M059J (cell line): ENCODE results near the gene SOWAHC. TPM values are rescaled to one million over a fixed set of nuclear protein-coding genes. Genes with fewer than 3 reads are reported as not detected.

ENCODE experiments used
- DNase-seq: peaks from one replicate; pipeline ENCODE4 v3.0.0-alpha.2; 2012; ENCODE audit warnings: low read depth
- total RNA-seq: library from RNA; depleted of rRNA; stranded (reverse); fragments of >200 nt; shearing (Covaris generic); gene quantifications from 2 replicates; pipeline ENCODE4 v1.2.3, GENCODE V29; 2014; rRNA removed

The SOWAHC gene
- total RNA-seq, 1 experiment from 2014 or later = 11.4 TPM

DNA sequence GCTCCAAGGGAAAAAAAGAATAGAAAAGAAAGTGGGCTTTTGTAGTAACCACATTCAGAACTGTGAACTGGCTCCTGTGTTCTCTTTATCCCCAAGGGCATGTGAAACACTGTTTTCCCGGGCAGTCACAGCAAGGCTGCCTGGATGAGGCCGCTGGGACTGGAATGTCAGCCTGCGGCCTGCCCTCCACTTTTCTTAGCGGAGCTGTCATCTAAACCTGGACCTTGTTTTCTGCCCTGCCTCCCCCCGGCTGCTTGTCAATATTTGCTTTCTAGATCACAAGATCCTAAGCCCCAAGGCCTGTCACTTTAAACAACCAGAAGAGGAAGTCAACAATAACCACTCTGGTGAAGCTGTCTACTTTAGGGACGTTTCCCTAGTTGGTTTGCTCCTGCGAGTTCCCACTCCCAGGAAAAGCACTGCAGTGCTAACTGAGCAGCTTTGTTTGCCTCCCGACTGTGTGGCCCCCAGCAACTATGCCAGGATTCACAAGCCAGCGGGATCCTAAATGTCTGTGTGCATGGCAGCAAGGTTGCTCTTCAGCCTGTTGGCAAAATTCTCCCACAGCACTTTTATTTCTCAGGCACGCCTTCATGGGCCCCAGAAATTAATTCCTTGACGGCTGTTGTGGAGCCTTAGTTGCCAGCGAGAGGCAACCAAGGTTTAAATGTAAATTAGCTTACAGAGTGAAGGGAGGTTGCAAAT is 30.6 kb downstream of the SOWAHC start:
- peak; percentile 61 for DNase-seq

- DNase-seq = no peak
These were observed 31.4 kb downstream of the SOWAHC start for GRCh38 chr2:109645412-109646184.

DNA sequence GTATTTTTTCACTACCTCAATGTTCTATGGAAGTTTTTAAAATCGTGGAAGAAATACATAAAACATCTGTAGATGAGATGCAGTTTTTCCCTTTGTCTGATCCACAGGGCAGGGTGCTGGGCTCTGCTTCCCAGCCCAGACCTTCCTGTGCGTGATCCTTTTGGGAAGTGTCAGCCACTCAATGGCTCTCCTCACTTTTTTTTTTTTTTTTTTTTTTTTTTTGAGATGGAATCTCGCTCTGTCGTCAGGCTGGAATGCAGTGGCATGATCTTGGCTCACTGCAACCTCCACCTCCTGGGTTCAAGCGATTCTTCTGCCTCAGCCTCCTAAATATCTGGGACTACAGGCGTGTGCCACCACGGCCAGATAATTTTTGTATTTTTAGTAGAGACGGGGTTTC is 32.8 kb downstream of the SOWAHC start:
- DNase-seq = peak; percentile 25

- DNase-seq = peak; percentile 61
These were observed 33.5 kb downstream of the SOWAHC start for GRCh38 chr2:109647636-109648035.

DNA sequence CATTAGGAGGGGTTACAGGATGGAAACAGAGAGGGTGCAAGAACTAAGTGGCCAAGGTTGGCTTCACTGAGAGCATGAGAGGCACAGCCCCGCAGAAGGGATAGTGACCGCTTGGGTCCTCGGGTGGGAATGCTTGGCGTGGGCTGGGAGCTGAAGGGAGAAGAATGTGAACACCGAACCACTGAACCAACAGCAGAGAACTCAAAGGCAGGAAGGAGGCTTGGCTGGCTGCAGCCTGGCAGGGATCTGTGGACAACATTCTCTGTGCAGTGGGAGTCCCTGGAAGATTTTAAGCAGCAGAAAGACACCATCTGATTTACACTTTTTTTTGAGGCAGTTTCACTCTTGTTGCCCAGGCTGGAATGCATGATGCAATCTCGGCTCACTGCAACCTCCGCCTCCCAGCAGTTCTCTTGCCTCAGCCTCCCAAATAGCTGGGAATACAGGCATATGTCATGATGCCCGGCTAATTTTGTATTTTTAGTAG is 33.9 kb downstream of the SOWAHC start:
- peak; percentile 19 for DNase-seq

DNA sequence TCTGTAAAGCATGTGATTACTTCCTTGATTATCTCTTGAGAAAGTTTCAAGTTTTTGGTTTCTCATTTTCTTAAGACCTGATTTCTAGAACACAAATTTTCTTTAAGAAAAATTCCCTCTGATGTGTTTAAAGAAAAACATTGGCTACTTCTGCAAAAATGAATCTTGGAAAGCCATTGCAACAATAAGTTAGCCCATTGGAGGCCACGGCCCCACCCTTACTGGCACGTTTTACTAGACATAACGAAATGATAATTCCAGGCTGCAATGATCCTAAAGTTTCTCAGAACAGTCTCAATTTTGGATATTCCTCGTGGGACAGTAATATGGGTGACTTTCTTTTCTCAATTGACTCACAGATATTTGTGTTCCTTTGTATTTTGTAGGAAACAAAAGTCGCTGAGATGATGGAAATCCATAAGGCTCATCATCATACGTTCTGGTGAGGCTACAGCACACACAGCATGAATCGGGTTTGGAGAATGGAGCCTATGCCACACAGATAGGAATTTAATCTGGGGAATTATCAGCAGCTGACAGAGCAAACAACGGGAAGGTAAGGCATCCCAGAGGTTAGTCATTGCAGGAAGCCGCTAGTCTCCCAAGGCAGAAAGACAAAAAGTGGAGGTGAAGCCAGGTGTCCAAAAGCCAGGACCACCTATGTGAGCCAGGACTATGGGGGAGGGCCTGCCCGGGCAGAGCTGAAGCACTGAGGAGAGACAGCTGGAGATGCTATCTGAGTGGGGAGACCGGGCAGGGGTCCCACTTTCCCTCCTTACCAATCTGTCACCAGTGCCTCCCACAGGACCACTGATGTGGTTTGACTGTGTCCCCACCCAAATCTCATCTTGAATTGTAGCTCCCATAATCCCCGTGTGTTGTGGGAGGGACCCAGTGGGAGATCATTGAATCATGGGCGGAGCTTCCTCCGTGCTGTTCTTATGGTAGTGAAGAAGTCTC is 35.9 kb downstream of the SOWAHC start:
- DNase-seq = no peak

DNA sequence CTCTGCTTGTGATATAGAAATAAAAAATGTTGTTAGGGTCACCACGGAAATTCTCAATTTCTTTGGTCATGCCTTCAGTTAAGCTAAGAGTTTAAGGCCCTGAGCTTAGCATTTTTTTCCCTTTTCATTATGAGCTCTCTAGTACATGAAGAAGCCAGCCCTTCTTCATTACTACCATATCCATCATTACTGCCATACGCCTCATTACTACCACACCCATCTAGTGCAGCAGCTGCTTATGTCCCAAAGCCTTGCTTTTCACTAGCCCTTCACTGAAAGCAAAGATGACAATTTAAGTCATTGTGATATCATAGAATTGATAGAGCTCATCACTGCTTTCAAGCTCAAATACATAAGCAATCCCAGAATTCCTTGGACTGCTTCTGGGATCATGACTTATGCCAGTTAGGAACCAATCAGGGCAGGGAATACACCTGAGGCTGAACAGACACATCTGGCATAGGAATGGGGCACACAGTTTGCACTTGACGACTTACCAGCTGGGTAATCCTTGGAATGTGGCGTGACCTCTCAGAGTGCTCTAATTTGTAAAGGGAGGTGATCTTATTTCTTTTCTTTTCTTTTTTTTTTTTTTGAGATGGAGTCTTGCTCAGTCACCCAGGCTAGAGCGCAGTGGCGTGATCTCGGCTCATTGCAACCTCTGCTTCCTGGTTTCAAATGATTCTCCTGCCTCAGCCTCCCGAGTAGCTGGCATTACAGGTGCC is 40.3 kb downstream of the SOWAHC start:
- DNase-seq = no peak

DNA sequence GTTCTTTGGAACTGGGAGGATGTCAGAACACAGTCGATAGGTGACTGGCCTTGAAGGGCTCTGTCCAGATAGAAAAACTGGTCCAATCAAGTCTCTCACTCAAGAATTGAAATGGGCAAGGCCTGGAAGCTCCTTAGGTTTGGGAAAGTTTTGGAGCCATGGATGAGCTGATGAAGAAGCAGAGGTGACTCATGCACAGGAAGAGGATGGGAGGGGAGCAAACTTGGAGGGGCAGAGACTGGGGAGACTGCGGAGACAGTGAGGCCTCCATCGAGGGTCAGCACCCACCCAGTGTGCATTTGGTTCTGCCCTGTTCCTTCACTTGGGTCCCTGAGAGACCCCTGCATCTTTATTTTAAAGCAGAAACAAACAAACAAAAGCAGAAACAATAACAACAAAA is 41.1 kb downstream of the SOWAHC start:
- no peak for DNase-seq

DNA sequence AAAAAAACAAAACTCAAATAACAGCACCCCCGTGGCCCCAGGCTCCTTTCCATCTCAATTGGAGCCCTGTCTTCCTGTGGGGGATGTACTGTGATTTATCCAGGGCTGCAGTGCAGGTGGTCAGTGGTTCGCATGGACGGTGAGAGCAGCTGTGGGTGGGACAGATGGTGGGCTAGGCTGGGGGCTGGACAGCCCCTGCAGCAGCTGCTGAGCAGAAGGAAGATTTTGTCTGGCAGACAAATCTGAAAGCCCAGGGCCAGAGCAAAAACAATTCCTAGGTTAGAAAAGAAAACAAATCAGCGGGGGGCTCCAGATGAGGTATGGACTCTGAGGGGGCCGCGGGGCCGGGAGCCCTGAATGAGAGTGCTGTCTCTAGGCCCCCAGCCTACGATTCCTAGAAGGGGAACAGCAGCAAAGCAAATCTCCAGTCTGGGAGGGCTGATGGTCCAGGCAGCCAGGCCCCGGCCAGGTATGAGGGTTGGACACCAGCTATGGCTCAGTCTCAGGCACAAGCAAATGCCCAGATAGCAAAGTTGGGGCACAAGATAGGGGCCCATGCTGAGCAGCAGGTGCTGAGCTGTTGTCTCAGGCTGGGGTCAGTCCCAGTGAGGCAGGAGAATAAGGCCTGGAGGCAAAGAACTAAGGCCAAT is 45.4 kb downstream of the SOWAHC start:
- DNase-seq = no peak

GRCh38 chr2:109660046-109660860 is 46.1 kb downstream of the SOWAHC start:
- no peak for DNase-seq

DNA sequence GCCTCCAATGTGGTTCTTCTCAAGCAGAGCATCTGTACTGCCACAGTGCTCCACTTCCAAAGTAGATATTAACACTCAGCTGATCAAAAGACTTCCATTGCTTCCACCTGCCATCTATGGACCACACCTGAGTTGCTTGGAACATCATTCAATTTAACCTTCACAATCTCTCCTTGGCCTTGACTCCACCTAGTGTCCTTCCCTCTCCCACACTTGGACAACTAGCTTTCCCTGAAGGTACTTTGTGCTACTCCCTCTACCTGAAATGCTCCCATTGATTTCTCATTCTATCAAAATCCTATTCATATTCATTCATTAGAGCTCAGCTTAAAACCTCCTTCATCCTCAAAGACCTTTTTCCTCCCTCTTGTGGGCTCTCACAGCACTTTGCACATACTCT is 48.7 kb downstream of the SOWAHC start:
- no peak for DNase-seq

DNA sequence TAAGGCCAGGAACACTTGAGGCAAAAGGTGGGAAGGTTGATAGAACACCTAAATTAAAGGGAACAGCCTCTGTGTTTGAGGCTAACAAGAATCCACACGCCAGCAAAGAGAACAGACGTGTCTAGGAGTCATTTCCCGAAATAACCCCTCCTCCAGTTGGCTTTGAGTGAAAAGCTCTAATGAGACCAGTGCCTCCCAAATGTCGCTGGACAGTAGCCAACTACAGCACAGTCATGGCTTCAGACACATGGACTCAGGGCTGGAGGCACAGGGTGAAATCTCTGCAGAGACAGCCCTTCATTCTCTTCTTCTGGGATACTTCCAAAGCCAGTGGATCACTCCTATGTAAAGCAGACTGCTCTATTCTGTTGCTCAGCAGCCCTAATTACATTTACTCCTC is 49.6 kb downstream of the SOWAHC start:
- DNase-seq = peak; percentile 72

- DNase-seq = no peak
These were observed 52.3 kb downstream of the SOWAHC start for GRCh38 chr2:109666466-109666865.

Other genes starting within 250 kb of the SOWAHC start
- gene SEPTIN10, start 398 bp upstream of the SOWAHC start, total RNA-seq = 47.0 and 74.5 TPM in 2 replicates
- gene RGPD5, start 179.9 kb downstream of the SOWAHC start, total RNA-seq = 6.5 and 9.2 TPM in 2 replicates